ENCODE measurements around the gene UMAD1. TPM values are rescaled to one million over a fixed set of nuclear protein-coding genes. Genes with fewer than 3 reads are reported as not detected.

UMAD1 gene
- total and polyA plus RNA-seq, 2 experiments from 2014 or later: 8.4 to 12.4 TPM

GRCh38 chr7:7812112-7812511 lies 171.6 kb downstream of the UMAD1 start:
- Histone ChIP-seq H3F3A (replicated peaks; ENCODE audit: low read depth) (no peaks in the 10 kb centered on the region), H3K9me2 (ENCODE audit: insufficient read depth) (no peaks in the 10 kb centered on the region), H3K36me3 (ENCODE audit: insufficient read depth) (no peaks in the 10 kb centered on the region), H3K4me1 (ENCODE audit: insufficient read depth) (no peaks in the 10 kb centered on the region), H3K27me3 (ENCODE audit: insufficient read depth) (no peaks in the 10 kb centered on the region), H3K27ac (ENCODE audit: low read depth) (no peak overlapping the region), H3K4me2 (no peak overlapping the region), H4K20me1 (replicated peaks; ENCODE audit: insufficient read depth) (no peaks in the 10 kb centered on the region), H3K79me2 (replicated peaks; ENCODE audit: insufficient read depth) (no peaks in the 10 kb centered on the region), H2AFZ (no peak overlapping the region), H3K4me3 (no peak overlapping the region)
- peaks cover 4% of the 10 kb centered on the region; the same call in 2 of the 3 replicates for H3K4me1 Mint-ChIP-seq
- H3K27me3 Mint-ChIP-seq (ENCODE audit: insufficient read depth, low read depth, poor library complexity): no peaks in the 10 kb centered on the region
- H3K27ac Mint-ChIP-seq: no peak overlapping the region
- H3K36me3 Mint-ChIP-seq (ENCODE audit: low read depth): no peaks in the 10 kb centered on the region
- ATAC-seq: no peak
- TF ChIP-seq ZNF462 (CRISPR knock-in tag; IDR thresholded peaks at IDR 0.05) (no peak), EZH2 (IDR thresholded peaks at IDR 0.05; ENCODE audit: low read depth, unreplicated experiment) (no peak), ZNF114 (CRISPR knock-in tag; IDR thresholded peaks at IDR 0.05) (no peak), CTCF (conservative IDR thresholded peaks at IDR 0.05; ENCODE audit: low read depth in 2 of 2) (no peak), EZH2phosphoT487 (IDR thresholded peaks at IDR 0.05; ENCODE audit: unreplicated experiment) (no peak), CREB1 (CRISPR knock-in tag; IDR thresholded peaks at IDR 0.05; ENCODE audit: low read depth) (no peak), POLR2AphosphoS5 (IDR thresholded peaks at IDR 0.05; ENCODE audit: low read depth) (no peak), ZNF331 (CRISPR knock-in tag; IDR thresholded peaks at IDR 0.05; ENCODE audit: low read depth) (no peak), ETS1 (IDR thresholded peaks at IDR 0.05) (no peak), NANOG (IDR thresholded peaks at IDR 0.05; ENCODE audit: borderline replicate concordance) (no peak), JUNB (IDR thresholded peaks at IDR 0.05; ENCODE audit: unreplicated experiment) (no peak)
- DNase-seq (ENCODE audit: low spot score): no peak
- no peaks in the 10 kb centered on the region for H3K9me3 Mint-ChIP-seq
- no peak overlapping the region for H3K4me3 Mint-ChIP-seq
